HG02840 (cell line): ENCODE results near the gene GCFC2.
"Not testable (repeated sequence)": the region's sequence is repeated elsewhere in the genome, so short reads cannot be mapped to it uniquely, and the experiment has no call there.

Source experiments
- ATAC-seq: cut with Tn5 transposase; IDR thresholded peaks from one replicate; pipeline ENCODE4 v1.9.1; 2021; ENCODE audit warnings: mild to moderate bottlenecking, moderate library complexity, moderate number of reproducible peaks; ENCODE audit not compliant: unreplicated experiment, low FRiP score

The GCFC2 gene

GRCh38 chr2:75683430-75683829, 27.3 kb downstream of the GCFC2 start:
- ATAC-seq = not testable (repeated sequence)

- no peak for ATAC-seq
Observed at GRCh38 chr2:75680402-75680801, 30.3 kb downstream of the GCFC2 start.

GRCh38 chr2:75679556-75679955, 31.2 kb downstream of the GCFC2 start:
- no peak for ATAC-seq

DNA sequence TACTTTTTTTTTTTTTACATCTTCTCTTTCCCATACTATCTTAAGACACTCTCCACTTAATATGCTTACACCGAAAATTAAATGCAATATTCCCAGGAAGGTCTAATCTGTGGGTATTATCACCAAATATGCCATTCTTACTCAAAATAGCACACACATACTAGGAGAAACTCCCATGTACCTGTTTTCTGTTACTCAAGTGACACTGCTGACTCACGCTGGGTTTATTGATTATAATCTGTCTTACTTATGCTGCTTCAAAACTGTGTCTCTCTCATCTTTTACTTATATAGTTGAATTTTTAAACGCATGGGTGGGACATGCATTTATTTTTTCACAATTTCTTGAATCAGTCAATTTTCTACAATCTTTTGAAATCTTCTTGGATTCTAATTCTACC, 34.3 kb downstream of the GCFC2 start:
- ATAC-seq = no peak

GRCh38 chr2:75675908-75676307, 34.8 kb downstream of the GCFC2 start:
- ATAC-seq = no peak

DNA sequence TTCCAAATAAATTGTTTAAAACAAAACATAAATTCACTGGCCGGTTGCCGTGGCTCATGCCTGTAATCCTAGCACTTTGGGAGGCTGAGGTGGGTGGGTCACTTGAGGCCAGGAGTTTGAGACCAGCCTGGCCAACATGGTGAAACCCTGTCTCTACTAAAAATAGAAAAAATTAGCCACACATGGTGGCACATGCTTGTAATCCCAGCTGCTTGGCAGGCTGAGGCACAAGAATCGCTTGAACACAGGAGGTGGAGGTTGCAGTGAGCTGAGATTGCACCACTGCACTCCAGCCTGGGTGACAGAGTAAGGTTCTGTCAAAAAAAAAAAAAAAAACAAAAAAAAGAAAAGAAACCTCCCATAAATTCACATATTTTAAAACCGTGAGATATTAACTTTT, 35.3 kb downstream of the GCFC2 start:
- not testable (repeated sequence) for ATAC-seq

GRCh38 chr2:75667884-75668283, 42.8 kb downstream of the GCFC2 start:
- no peak for ATAC-seq

- no peak for ATAC-seq
Observed at GRCh38 chr2:75666911-75667310, 43.8 kb downstream of the GCFC2 start.

DNA sequence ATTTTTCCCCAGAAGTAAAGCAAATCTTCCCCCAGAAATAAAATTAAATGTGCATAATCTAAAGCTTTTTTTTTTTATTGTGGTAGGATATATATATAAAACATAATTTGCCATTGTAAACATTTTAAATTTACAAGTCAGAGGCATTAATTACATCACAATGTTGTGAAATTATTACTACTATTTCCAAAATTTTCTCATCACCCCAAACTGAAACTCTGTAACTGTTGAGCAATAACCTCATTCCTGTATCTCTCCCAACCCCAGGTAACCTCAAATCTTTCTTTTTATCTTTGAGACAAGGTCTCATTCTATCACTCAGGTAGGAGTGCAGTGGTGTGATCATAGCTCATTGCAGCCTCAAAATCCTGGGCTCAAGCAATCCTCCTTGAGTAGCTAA, 52.9 kb downstream of the GCFC2 start:
- no peak for ATAC-seq

DNA sequence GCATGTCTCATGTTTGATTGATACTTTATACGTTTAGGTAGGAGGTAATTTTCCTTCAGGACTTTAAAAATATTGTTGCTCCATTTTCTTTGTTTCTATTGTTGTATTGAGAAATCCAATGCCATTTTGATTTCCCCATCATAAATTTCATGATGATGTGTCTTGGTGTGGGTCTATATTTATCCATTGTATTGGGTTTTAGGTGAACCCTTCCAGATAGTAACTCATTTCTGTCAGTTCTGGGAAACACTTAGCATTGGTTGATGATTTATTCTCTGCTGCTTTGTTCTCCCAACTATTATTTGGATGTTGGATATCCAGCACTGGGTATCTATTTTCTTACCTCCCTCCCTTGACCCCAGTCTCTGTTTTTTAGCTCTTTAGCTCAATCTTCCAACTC, 54.2 kb downstream of the GCFC2 start:
- no peak for ATAC-seq

DNA sequence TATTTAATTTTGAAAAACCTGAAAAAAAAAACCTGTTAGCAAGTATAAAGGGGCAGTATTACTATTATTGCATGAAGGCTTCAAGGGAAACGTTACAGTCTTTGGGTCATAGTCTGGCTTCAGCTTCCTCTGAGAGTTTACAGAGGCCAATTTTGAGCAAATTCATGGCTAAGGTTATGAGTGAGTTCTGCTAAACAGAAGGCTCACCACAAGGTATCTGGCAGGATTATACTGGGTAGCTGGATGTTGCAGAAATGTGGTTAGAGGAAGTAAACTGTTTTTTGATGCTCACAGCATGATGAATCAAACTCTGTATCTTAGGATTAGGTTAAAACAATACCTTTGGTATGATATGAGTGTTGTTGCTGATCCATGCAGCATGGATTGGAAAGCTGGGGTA, 54.9 kb downstream of the GCFC2 start:
- ATAC-seq = no peak

GRCh38 chr2:75654012-75654411, 56.7 kb downstream of the GCFC2 start:
- no peak for ATAC-seq

DNA sequence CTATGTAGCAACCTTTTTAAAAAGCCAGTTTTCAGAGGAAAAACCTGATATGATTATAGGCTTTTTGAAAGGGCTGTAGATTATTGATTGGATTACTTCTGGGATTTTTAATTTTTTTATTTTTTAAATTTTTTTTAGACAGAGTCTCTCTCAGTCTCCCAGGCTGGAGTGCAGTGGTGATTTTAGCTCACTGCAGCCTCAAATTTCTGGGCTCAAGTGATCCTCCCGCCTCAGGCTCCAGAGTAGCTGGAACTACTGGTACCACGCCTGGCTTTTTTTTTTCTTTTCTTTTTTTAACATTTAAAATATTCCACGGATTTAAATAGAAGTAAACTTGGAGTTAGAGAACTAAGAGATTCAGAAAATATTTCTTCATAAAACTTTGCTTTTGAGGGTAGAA, 62.9 kb downstream of the GCFC2 start:
- ATAC-seq = no peak

- ATAC-seq = peak; percentile 95
Observed at GRCh38 chr2:75646583-75647425, 63.9 kb downstream of the GCFC2 start, which contains the start of gene MRPL19. Gene MRPL19, plus strand, starts transcription at chr2:75646783. Its CDS starts 25 bp downstream, at chr2:75646808.

GRCh38 chr2:75646090-75646582, 64.6 kb downstream of the GCFC2 start:
- no peak for ATAC-seq

DNA sequence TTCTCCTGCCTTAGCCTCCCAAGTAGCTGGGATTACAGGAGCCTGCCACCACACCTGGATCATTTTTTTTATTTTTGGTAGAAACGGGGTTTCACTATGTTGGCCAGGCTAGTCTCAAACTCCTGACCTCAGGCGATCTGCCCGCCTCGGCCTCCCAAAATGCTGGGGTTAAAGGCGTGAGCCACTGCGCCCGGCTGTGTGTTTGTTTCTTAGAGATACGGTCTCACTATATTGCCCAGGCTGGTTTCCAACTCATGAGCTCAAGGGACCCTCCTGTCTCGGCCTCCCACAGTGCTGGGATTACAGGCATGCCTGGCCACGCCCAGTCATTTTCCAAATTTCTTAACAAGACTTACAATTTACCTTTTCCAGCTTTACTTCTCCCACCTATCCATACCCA, 65.1 kb downstream of the GCFC2 start:
- no peak for ATAC-seq

DNA sequence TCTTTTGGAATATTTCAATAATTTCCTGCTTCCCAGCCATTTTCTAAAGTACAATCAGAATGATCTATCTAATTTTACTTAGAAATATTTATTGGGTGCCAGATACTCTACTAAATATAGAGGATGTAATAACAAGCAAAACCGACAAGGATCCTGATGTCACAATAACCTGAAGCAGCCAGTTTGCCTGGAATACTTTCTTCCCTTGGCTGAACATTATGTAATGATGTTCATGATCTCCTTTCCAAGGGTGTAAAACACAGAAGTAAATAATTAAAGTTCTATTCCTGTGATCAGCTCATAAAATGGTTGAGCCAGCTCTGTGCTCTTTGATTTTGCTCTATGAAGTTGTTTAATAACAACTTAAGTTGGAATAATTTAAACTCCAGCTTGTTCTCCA, 66.7 kb downstream of the GCFC2 start:
- no peak for ATAC-seq

DNA sequence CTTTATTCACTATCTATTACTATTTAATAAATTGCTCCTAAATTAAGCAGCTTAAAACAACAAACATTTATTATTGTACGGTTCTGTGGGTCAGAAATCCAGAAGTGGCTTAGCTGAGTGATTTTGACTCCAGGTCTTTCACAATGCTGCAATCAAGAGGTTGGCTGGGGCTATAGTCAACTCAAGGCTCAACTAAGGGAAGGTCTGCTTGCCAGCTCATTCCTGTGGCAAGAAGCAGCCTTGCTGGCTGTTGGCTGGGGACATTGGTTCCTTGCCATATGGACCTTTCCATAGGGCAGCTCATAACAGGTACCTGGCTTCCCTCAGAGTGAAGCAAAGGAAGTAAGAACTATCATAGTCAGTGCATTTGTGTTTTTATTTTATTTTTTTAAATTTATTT, 69.1 kb downstream of the GCFC2 start:
- no peak for ATAC-seq

DNA sequence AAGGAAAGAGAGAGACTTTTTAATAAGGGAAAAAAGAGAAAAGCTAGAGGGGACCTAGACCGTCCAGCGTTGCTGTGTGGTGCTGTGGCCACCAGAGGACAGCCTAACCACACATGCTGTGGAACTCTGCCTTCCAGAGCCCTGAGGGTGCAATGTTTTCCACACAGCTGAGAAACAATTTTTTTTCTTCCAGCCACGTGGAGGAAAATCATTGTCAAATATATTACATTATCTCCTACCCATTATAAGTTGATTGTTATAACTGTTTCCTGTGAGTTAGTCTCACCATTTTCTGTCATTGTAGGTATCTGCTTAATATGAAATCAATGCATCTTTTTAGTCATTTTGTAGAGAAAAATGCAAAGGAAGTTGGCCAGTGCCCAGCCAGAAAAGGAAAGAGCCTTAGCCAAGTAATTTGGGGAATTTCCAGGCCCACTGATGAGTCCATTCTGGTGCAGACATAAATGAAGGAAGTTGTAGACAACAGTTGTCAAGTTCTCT, 70.0 kb downstream of the GCFC2 start:
- peak; percentile 93 for ATAC-seq

GRCh38 chr2:75637568-75637967, 73.1 kb downstream of the GCFC2 start:
- no peak for ATAC-seq

DNA sequence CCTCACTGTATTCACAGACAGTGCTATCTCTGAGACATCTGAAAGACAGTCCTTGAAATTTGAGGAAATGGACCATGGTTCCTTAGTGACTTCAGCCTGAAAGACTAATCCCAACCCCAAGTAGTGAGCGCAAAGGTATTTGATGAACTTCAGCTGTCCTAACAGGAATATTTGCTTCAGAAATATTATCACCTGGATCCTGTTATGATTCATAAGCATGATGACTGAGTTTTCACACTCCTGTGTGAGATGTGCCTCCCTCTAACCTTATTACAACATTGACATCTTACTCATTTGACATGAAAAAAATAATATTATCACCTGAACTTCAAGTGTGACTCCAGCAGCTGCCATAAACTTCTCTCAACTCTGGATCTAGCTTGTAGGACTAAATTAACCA, 75.8 kb downstream of the GCFC2 start:
- ATAC-seq = no peak

- no peak for ATAC-seq
Observed at GRCh38 chr2:75633620-75634019, 77.1 kb downstream of the GCFC2 start.
